GM13977 (cell line): ENCODE data around the gene MAML3.

Source experiments
- DNase-seq: peaks from one replicate; pipeline ENCODE4 v3.0.0; 2012; ENCODE audit warnings: low spot score
- in situ Hi-C: fragments of 300-500 bp; cut with MboI; formaldehyde crosslinking; loops from one replicate; pipeline ENCODE4 v1.12.0; 2022; ENCODE audit warnings: low sequenced_read_pairs, low pct_unique_long_range_greater_than_20kb, mixed read lengths, inconsistent platforms; ENCODE audit not compliant: unreplicated experiment
- TF ChIP-seq, protein P1 (sequence below): IDR thresholded peaks from 2 replicates; pipeline ENCODE4 v1.5.1; 2012; ENCODE audit warnings: mild to moderate bottlenecking, control low read depth; ENCODE audit not compliant: insufficient read depth; ENCODE audit errors: extremely low read depth, missing control alignments

The MAML3 gene

GRCh38 chr4:140046016-140046415, 108.0 kb downstream of the MAML3 start:
- no peak for DNase-seq
- TF ChIP-seq, protein P1, sequence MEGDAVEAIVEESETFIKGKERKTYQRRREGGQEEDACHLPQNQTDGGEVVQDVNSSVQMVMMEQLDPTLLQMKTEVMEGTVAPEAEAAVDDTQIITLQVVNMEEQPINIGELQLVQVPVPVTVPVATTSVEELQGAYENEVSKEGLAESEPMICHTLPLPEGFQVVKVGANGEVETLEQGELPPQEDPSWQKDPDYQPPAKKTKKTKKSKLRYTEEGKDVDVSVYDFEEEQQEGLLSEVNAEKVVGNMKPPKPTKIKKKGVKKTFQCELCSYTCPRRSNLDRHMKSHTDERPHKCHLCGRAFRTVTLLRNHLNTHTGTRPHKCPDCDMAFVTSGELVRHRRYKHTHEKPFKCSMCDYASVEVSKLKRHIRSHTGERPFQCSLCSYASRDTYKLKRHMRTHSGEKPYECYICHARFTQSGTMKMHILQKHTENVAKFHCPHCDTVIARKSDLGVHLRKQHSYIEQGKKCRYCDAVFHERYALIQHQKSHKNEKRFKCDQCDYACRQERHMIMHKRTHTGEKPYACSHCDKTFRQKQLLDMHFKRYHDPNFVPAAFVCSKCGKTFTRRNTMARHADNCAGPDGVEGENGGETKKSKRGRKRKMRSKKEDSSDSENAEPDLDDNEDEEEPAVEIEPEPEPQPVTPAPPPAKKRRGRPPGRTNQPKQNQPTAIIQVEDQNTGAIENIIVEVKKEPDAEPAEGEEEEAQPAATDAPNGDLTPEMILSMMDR, result no peak
- in situ Hi-C loops, result no loop called here

GRCh38 chr4:140044337-140044902, 109.6 kb downstream of the MAML3 start:
- no peak for DNase-seq
- in situ Hi-C loops, result no loop called here
- TF ChIP-seq, protein P1, result no peak

DNA sequence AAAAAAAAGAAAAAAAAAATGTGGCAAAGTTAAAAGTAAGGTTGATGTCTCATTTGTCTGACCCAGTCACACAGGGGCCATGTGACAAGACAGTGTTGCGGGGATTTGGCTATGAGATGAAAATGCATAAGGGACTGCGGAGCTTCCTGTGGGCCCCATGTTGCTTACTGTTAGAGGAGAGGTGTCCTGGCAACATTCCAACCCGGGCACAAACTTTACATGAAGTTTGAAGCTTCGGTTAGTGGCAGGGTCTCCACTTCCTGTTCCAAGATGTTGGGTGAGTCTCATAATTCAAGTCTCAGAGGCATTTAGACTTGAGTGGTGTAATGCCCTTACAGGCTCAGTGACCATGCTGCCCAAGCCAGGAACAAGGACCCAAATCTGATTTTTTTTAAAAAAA, 111.3 kb downstream of the MAML3 start:
- in situ Hi-C loops, result no loop called here
- DNase-seq, result no peak
- TF ChIP-seq, protein P1, result no peak

DNA sequence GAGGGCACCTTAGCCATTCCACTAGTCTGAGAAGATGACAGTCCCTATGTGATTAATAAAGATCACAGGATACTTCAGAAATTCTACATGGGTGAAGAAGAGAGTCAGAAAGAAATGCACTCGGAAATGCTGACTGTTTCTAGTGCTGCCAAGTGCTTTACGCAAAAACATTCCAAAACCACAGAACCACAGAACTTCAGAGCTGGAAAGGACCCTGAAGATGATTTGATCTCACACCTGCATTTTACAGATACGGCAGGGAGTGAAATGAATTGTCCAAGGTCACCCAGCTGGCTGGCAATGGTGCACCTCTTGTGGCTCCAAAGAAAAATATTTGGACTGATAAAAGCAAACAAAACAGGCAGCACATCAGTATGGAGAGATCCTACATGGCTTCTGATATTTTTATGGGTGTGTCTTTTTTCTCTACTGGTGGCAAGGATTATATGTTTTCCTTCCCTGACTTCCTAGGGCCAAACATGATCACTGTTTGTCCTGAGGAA, 115.9 kb downstream of the MAML3 start:
- TF ChIP-seq, protein P1, result no peak
- in situ Hi-C loops, result no loop called here
- no peak for DNase-seq

DNA sequence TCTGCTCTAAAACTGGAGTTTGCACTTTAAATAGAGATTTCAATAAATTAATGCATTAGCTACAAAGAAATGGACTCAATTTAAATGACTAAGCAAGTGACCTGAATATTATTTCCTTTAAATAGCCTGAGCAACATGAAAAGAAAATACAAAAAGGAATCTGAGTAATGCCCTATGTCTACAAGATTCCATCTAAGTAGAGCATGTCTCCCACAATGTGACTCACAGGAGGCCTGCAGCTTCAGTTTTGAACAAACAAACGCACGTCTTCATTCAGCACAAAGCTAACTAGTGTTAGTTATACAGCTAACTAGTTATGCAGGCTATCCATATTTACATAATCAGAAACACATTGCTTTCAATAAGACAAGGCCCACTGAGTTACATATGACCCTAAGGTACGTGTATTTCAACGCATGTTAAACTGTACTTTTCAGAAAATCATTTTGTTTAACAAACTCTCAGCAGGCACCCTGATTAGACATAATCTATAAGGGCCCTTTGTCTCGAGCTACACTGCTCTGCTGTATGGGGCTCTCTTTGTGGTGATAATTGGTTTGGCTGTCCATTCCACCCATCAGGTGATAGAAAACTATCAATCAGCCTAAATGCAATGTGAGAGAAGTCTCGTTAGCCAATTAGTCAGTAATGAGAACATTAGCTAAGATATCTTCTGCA, 116.5 kb downstream of the MAML3 start:
- TF ChIP-seq, protein P1, result no peak
- no peak for DNase-seq
- in situ Hi-C loops, result no loop called here

DNA sequence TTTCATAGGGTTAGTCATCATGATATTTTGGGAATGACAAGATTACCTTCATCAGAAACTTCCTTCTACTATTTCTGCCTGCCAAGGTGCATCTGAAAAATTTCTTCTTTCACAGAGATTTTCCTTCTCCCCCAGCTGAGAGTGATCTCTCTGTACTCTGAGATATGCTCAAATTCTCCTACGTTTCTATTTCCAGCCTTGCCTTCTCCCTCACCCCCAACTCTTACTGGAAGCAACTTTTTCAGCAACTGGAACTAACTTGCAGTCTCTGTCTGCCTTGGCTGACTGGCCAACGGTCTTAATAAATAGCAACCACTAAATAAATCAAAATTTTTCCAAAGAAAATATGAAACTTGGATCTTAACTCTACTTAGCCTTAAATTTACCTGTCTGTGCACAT, 122.3 kb downstream of the MAML3 start:
- no peak for DNase-seq
- TF ChIP-seq, protein P1, result no peak
- in situ Hi-C loops, result no loop called here
